Stimulated activated naive CD8-positive, alpha-beta T cell treated with anti-CD3 and anti-CD28 coated beads, Interleukin-15, amount 100 ng/mL, for 72 hours (primary cell): ENCODE measurements around the gene TAF3.
A peak's percentile ranks its signal among the peaks of the same experiment; 100 is the strongest.

Experiments used
- ATAC-seq: fragments of 150-1000 bp; cut with Tn5 transposase; 2 replicates; pipeline ENCODE4 v1.10.0; 2021; ENCODE audit warnings: mild to moderate bottlenecking, moderate library complexity
- DNase-seq, 2 donors: peaks; one replicate each; pipeline ENCODE4 v3.0.0; 2021 to 2022
- H3K27ac Mint-ChIP-seq, 2 donors: one replicate each; pipeline ENCODE4 v1.8.0; 2022; ENCODE audit warnings: mild to moderate bottlenecking in 2 of 2, mixed read lengths in 2 of 2, moderate library complexity in 2 of 2
- H3K27me3 Mint-ChIP-seq: one replicate; pipeline ENCODE4 v1.8.0; 2022; ENCODE audit warnings: mixed read lengths
- H3K4me1 Mint-ChIP-seq: one replicate; pipeline ENCODE4 v1.8.0; 2022; ENCODE audit warnings: mild to moderate bottlenecking, mixed read lengths
- H3K4me3 Mint-ChIP-seq, 2 donors: one replicate each; pipeline ENCODE4 v1.8.0; 2022; ENCODE audit warnings: mild to moderate bottlenecking in 2 of 2, mixed read lengths in 2 of 2, moderate library complexity in 1 of 2
- H3K9me3 Mint-ChIP-seq, 2 donors: one replicate each; pipeline ENCODE4 v1.8.0; 2022; ENCODE audit warnings: mixed read lengths in 2 of 2

TAF3 gene

DNA sequence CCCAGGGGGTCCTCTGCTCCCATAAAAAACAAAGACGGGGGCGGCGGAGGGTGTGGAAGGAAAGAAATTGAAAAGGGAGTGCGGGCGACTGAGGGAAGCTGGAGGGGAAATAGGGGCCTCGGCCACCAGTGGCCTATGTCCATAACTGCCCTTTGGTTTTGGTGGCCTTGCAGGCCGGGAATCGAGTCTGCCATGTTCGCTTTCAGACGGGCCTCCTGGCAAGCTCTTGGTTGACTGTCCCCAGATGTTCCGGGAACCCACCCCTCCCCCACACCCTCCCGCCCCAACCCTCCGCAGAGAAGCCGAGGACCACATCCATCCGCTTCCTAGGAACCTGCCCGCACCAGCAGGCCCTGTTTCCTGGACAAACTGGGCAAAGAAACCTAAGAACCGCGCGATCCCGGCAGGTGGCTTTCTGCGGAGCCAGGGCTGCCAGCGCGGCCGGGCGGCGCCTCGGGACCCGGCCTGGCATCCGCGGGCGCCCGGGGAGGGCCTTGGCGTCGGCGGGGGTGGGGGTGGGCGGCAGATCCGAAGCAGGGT, 216.2 kb downstream of the TAF3 start:
- Mint-ChIP-seq H3K4me1 (peaks cover 45% of the 10 kb centered on the region), H3K9me3 (no peaks in the 10 kb centered on the region), H3K4me3 (peak overlapping the region; percentile 12 to 53), H3K27ac (no peak overlapping the region), H3K27me3 (peaks cover 79% of the 10 kb centered on the region)
- ATAC-seq (no peak), DNase-seq (no peak)

DNA sequence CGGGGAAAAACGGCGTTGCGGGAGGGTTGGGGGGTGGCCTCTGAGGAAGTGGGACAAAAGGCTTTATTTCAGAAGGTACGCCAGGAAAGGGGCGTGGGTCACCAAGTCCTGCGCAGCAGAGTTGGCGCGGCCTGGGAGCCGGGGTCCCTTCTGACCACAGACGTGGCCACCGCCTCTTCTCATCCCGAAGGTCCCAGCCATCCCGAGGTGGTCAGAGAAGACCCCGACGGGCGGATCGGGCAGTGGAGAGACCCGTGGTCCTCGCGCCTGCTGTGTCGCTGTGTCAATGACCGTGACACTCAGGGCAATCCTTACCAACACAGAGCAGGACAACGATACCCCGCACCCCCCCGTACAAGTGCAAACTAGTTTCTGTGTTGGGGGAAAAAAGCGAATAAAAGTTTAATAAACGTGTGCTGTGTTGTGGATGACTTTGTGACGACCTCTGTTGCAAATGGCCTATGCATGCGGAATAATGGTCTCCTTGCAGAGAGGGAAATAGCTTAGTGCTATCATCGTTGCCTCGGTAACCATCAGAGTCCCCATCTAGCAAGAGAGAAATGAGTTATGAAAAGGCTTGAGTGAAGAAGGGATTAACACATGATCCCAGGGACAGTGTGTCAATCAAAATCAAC, 216.8 kb downstream of the TAF3 start:
- Mint-ChIP-seq H3K27me3 (peaks cover 85% of the 10 kb centered on the region), H3K4me3 (peak overlapping the region; percentile 45 to 71), H3K27ac (no peak overlapping the region), H3K4me1 (peaks cover 48% of the 10 kb centered on the region), H3K9me3 (no peaks in the 10 kb centered on the region)
- ATAC-seq (no peak), DNase-seq (peak in 1 of 2 donors; percentile 9)

DNA sequence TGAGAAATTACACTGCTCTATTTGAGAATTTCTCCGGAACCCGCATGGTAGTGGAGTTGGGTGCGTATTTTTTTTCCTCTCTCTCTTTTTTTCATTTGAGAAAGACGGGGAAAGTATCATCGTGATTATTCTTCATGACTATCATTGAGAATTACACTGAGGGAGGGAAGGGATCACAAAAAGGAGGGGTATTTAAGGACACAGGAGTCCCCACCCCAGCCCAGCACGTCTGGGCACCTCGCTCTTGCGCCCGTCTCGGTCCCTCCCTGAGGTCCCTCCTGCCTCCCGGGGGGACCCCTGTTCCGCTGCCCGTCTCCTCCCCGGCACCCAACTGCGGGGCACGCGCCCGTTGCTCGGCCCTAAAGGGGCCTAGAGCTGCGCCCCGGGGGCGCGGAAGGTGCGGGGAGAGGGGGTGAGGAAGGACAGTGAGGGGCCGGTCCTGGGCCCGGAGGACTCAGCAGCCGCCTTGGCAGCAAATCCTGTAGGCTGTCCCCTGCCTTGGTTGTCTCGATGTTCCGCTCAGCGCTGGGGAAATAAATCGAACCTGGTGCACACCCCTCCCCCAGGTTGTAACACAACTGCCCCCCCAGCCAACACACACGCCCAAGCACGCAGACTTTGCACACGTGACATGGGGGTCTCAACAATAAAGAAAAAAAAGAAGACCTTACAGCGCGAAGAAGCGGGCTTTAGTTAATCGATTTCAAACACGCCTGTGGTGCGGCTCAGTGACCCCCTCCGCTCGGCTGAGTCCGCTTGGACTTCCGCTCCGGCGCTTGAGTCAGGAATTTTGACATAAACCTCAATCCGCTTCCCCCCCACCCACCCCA, 217.6 kb downstream of the TAF3 start:
- DNase-seq (no peak), ATAC-seq (no peak)
- Mint-ChIP-seq H3K4me1 (peaks cover 48% of the 10 kb centered on the region), H3K4me3 (peak overlapping the region; percentile 45 to 71), H3K9me3 (no peaks in the 10 kb centered on the region), H3K27me3 (peaks cover 92% of the 10 kb centered on the region), H3K27ac (no peak overlapping the region)

DNA sequence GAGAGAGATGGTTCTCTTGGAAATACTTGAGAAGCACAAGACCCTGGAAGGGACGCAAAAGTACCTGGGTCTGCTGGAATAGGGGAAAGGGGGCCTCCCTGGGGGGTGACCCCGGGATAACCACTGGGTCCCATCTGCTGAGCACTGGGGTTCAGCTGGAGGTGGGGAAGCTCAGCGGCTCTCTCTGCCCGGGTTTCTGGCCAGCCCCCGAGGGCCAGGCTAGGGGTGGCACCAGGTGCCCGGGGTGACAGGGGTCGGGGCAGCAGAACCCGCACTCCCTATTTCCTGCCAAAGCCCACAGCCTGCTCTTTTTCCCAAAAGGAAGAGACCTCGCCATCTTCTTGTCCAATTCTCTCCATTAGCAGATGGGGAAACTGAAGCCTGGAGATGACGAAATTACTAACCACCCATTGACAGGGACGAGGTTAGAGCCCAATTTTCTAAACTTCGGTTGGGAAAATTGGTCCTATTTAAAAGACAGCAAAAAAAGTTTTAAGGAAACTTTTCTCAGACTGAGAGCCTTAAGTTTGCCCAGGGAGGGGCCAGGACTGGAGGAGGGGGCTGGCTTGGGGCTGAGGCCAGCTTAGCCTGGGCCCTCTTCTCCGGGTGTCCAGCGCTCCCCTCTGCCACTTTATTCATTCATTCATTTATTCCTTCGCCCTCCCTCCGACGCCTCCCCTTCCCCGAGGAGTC, 218.3 kb downstream of the TAF3 start:
- H3K27me3 Mint-ChIP-seq, result peaks cover 95% of the 10 kb centered on the region
- H3K4me1 Mint-ChIP-seq, result peaks cover 54% of the 10 kb centered on the region
- H3K4me3 Mint-ChIP-seq, result peak overlapping the region in 1 of 2 donors; percentile 13
- no peaks in the 10 kb centered on the region for H3K9me3 Mint-ChIP-seq
- ATAC-seq, result no peak
- no peak for DNase-seq
- H3K27ac Mint-ChIP-seq, result no peak overlapping the region

DNA sequence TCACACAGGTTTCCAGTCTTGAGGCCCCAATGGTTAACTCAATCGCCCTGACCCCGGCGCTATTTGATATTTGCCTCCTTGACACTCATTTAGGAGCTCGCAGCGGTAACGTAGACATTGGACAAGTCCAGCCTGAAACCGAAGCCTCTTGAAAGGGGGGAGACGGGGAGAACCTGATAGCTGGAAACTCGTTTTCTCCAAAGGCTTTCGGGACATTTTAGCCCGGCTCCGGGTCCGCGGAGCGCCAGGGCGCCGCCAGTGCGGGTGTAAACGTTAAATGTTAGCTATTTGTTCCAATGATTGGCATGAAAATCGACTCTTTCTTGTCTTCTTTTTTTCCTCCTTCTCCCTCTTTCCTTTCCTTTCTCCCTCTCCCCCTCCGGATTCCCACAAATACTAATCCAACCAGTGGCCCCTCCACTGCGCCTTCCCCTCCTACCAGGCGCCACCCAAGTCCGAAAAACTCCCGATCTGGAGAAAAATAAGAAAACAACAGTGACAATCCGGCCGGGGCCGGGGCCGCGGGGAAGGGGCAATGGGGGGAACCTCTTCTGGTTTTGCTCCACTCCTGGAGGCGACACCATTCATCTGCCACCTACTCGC, 219.0 kb downstream of the TAF3 start:
- Mint-ChIP-seq H3K4me3 (peak overlapping the region; percentile 61 to 65), H3K4me1 (peaks cover 61% of the 10 kb centered on the region), H3K27ac (peak overlapping the region in 1 of 2 donors; percentile 52), H3K27me3 (peaks cover 95% of the 10 kb centered on the region), H3K9me3 (no peaks in the 10 kb centered on the region)
- peak; percentile 11 to 12 for DNase-seq
- ATAC-seq, result no peak

DNA sequence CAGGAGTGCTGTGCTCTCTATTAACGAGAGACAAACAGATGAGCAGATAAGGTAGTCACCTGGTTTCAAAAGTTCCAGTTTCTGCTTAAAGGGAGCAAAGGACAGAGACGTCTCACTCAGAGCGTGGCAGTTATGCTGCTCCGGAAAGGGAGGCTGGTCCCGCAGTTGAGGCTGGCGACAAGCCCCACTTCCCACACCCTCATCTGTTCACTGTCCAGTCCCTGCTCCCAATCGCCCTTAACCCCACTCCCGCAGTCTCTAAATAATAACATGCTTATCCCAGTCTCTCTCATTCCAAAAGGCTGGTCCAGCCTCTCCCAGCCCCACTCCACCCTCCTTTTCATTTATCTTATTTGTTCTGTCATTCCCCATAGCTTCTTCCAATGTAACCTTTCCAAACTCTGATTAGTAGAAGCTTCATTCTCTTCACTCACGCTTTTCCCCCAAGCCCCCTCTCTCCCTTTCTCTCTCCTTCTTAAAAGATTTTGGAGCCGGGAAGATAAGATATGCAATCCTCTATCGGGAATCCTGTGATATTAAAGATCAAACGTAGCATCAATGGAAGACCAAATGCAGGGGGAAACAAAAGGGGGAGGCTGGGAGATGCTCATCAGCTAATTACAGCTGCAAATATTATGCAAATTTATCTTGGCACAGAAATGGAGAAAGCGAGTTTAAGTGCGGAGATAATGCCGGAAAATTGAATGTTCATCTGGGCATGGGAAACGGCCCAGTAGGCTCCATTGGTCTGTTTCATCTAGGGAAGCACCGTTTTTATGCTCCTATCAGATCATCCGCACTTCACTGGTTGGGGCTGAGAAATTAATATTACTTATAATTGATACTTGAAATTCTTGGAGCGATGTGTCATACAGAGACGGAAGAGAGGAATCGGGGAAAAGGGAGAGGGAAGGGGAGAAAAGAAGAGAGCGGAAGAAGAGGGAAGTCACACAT, 219.9 kb downstream of the TAF3 start:
- H3K4me1 Mint-ChIP-seq, result peaks cover 70% of the 10 kb centered on the region
- peak in 1 of 2 donors; percentile 11 for DNase-seq
- no peaks in the 10 kb centered on the region for H3K9me3 Mint-ChIP-seq
- peak overlapping the region in 1 of 2 donors; percentile 52 for H3K27ac Mint-ChIP-seq
- peaks cover 95% of the 10 kb centered on the region for H3K27me3 Mint-ChIP-seq
- ATAC-seq, result no peak
- no peak overlapping the region for H3K4me3 Mint-ChIP-seq

DNA sequence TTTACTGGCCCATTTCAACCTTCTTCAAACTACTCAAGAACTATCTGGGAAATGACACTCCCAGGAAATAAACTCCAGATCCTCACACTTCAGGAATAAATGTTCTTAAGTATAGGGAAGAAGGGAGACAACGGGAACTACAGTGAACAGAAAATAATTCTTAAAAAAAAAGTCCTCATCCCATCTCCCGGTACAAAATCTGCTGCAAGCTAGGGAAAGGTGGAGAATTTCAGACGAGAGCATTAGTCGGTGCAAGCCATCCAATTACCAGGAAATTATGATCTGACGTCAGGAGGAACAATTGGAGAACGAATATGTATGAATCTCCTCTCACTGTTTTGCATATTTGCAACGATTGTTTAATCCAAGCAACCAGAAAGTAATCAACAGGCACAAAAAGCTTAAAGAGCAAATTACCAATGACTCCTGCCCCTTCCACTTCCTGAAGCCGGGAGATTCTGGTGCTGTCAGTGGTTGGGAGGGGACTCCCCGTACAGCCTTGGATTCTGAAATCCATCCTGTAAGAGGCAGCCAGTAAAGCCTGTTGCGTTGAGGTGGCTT, 221.1 kb downstream of the TAF3 start:
- ATAC-seq (no peak), DNase-seq (no peak)
- Mint-ChIP-seq H3K4me1 (peaks cover 76% of the 10 kb centered on the region), H3K9me3 (no peaks in the 10 kb centered on the region), H3K4me3 (no peak overlapping the region), H3K27ac (no peak overlapping the region), H3K27me3 (peaks cover 96% of the 10 kb centered on the region)

DNA sequence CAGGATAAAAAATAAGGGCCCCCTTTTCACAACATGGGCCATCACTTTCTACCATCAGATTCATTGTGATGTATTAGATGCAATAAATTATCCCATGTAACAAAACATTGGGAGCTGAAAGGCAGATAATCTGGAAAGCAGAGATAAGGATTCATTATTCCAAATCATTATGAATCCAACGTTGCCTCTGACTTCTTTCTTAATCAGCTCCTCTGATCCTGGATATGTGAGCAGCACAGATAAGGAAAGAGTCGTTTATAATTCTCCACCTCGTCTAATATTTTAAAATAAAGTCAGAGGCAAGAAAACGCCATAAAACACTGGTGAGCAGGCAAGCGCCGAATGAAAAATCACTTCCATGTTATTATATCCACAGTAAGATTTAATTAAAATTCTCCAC, 222.3 kb downstream of the TAF3 start:
- Mint-ChIP-seq H3K4me1 (peaks cover 81% of the 10 kb centered on the region), H3K9me3 (no peaks in the 10 kb centered on the region), H3K27me3 (peaks cover 100% of the 10 kb centered on the region), H3K4me3 (no peak overlapping the region), H3K27ac (no peak overlapping the region)
- ATAC-seq (no peak), DNase-seq (no peak)

DNA sequence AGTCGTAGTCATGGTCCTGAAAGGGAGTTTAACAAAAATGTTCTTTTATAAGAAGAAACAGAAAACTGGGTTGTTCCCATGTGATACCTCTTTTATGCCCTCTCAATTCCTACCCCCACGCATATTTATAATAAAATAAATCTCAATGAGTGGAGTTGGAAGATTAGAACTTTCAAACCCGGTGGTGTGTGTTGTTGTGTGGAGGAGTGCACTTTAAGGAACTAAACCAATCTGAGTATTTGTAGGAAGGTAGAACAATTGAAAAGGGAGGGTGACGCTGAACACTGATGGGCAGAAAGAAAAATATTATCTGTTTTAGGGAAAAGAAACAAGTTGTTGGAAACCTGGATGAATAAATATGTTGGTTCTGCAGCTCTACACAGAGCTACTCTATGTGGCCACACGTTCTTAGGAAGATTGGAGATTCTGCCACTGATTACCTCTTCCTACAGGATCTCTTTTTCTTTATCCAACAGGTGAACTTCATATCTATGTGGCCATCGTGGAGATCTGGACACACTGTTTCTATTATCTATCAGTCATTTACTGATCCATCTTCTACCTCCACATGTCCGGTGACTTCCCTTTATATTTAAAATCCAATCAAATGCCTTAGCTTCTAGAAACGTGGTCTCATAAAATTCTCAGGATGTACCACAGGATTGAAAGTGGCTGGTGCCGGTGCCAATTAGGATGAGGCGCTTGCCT, 223.1 kb downstream of the TAF3 start:
- Mint-ChIP-seq H3K9me3 (no peaks in the 10 kb centered on the region), H3K4me1 (peaks cover 84% of the 10 kb centered on the region), H3K4me3 (peak overlapping the region; percentile 3 to 13), H3K27ac (no peak overlapping the region), H3K27me3 (peaks cover 100% of the 10 kb centered on the region)
- ATAC-seq, result no peak
- no peak for DNase-seq

DNA sequence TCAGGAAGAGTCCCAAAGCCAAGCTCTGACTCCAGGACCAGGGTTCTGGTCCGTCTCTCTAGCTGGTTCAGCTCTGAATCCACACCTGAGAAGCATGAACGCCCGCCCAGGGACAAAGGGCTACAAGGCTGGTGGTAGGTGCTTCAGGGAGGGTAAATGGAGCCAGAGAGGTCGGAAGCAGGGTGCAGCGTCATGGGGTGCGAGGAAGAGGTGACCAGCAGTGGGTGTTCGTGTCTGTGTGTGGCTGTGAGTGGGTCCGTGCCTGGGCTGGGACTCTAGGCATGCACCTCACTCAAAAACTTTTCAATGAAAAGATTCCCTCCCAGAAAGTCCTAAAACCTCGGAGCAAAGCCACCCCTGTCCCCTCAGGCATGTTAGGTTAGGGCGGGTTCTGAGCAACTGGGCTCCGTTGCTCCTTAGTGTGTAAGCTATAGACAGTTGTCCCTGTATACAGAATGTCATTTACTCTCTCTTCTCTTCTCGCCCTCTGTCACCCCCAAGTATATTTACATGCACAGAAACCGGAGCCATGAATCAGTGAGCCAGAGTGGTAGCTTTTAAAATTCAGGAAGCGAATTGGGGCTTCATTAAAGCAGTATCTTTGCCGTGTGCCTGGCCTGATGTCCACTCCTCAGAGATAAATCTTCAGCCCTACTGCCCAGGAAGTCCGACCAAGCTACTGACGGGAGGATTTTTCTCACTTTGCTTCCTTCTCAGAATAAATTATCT, 223.9 kb downstream of the TAF3 start:
- Mint-ChIP-seq H3K4me1 (peaks cover 85% of the 10 kb centered on the region), H3K4me3 (peak overlapping the region; percentile 3 to 76), H3K27ac (peak overlapping the region in 1 of 2 donors; percentile 56), H3K27me3 (peaks cover 100% of the 10 kb centered on the region), H3K9me3 (no peaks in the 10 kb centered on the region)
- DNase-seq (peak in 1 of 2 donors; percentile 9), ATAC-seq (no peak)

DNA sequence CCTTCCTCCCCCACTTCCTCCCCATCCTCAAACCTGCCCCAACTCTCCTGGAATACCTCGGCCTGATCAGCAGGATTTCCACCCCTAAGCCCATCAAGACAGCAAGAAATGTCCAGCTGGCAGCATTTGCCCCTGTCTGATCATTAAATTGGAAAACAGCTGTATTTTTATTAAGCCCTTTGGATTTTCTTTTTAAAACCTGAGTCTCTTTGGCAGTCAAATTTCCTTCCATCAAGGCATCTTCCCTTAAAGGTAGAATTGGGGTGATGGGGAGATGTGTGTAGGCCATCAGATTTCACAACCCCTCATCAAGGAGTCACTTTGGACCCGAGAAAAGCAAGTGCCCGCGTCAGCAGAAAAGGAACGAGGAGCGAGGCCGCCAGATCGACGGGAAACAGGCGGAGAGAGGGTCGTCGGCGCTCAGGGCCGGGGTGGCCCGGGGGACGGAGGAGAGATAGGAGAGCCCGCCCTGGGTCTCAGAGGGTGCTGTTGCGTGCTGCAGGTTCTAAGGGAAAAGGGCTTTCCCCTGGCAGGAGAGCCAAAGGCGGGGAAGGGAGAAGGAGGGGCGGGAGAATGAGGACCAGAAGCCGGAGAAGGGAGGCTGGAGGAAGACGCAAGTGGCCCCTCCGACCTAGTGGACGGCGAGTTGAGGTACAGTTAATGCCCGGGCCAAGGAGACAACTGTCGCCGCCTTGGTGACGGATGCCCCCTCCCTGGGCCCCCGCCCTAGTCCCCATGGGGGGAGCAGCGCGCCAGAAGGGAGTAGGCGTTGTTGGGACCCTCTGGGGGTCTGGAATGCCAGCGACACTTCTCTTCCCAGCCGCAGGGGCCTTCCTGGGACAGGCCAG, 224.6 kb downstream of the TAF3 start:
- H3K27ac Mint-ChIP-seq, result peak overlapping the region in 1 of 2 donors; percentile 56
- H3K4me3 Mint-ChIP-seq, result peak overlapping the region; percentile 53 to 76

DNA sequence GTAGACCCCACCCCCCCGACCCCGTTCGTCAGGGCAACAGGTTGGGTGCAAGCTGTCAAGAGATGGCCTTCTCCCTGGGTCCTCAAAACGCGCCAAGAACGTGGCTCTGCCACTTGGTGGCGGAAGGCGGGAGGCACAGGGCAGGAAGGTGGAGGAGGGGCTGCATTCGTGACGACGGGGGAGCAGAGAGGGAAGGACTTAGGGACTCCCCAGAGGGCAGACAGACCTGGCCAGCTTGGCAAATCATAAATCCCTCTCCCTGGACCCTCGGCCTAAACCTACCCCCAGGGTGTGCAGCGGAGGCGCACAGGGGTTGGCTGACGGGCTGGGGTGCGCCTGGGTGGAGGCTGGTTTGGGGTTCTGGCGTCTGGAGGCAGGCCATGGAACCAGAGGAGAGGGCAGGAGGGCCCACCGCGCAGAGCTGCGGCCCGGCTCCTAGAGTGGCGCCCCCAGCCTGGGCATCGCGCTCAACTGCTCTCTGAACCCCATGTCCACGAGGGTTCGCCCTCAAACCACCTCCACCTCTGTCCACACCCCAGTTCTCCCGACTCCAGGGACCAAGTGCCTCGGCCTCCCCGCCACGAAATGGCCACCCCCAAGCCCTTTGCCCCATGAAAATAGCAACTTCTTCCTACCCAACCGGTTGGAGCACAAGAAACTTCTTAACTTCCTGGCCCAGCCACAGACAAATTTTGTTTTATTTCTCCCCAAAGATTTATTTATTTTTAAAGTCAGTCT, 225.4 kb downstream of the TAF3 start:
- DNase-seq (peak; percentile 30 to 54), ATAC-seq (peak; percentile 51)
- Mint-ChIP-seq H3K27ac (peak overlapping the region in 1 of 2 donors; percentile 84), H3K9me3 (no peaks in the 10 kb centered on the region), H3K4me3 (peak overlapping the region; percentile 74 to 77), H3K4me1 (peaks cover 86% of the 10 kb centered on the region), H3K27me3 (peaks cover 100% of the 10 kb centered on the region)

More for the DNA sequence above, 224.6 kb downstream of the TAF3 start:
- Mint-ChIP-seq H3K27me3 (peaks cover 100% of the 10 kb centered on the region), H3K4me1 (peaks cover 85% of the 10 kb centered on the region), H3K9me3 (no peaks in the 10 kb centered on the region)
- DNase-seq, result peak; percentile 6 to 9
- ATAC-seq, result no peak
